ENCODE results near the gene C4orf50.

Gene C4orf50

DNA sequence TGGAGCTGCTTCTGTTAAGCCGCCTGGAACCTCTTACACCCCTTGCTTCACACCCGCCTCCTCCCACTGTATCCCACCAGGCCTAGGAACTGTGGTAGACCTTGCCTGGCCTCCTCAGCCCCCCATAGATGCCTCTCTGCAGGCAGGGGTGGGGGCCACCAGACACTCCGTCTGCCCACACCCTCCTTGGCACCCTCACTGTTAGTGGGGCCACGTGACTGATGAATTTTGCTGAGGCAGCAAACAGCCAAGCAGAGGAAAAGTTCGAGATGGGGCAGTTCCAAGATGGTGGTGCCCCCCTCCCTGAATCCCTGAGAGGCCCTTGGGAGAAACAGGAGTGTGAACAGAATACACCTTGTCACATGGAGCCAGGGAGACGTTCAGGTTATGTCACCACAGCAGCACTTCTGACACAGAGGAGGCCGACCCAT, 41.2 kb upstream of the C4orf50 start:
- CTCF ChIA-PET: no interaction called here
- H3K27ac ChIP-seq: no peak overlapping the region
- DNase-seq (ENCODE audit: low spot score): no peak
- POLR2A ChIA-PET (ENCODE audit: low non-redundant PET): no interaction called here
- TF ChIP-seq, protein P1, sequence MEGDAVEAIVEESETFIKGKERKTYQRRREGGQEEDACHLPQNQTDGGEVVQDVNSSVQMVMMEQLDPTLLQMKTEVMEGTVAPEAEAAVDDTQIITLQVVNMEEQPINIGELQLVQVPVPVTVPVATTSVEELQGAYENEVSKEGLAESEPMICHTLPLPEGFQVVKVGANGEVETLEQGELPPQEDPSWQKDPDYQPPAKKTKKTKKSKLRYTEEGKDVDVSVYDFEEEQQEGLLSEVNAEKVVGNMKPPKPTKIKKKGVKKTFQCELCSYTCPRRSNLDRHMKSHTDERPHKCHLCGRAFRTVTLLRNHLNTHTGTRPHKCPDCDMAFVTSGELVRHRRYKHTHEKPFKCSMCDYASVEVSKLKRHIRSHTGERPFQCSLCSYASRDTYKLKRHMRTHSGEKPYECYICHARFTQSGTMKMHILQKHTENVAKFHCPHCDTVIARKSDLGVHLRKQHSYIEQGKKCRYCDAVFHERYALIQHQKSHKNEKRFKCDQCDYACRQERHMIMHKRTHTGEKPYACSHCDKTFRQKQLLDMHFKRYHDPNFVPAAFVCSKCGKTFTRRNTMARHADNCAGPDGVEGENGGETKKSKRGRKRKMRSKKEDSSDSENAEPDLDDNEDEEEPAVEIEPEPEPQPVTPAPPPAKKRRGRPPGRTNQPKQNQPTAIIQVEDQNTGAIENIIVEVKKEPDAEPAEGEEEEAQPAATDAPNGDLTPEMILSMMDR (conservative IDR thresholded peaks at IDR 0.05; ENCODE audit: low read depth): no peak

DNA sequence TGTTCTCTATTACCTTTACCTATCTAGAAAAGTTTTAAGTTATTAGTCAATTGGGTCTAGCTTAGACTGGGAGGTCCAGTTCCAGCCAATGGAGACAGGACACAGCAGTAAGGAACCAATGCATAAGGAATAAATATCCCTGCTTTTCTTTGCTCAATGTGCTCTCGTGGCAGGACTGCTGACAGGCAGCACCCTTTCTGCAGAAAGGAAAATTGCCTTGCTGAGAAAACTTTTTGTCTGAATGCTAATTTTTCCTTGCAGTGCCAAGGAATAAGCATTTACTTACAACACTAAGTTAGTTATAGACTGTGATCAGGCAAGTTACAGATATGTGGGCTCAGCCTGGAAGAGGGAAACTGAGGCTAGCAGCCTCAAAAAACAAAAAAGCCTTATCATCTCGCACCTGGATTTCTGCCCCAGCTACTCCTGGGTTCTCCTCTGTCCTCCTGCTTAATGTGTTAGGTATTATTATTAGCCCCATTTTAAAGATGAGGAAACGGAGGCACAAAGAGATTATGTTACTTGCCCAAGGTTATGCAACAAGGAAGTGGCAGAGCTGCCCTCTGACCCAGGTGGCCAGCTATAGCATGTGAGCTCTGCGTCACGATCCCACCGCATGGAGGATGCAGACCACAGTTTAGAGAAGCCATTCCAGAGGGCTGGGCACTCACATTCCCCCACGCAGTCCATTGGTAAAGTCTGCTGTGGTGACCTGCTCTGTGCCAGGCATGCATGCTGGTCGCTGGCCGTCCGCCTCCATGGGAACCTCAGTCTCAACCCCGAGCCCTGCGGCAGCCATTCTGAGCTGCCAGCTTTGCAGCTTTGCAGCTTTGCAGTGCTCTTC, 40.5 kb upstream of the C4orf50 start:
- no peak overlapping the region for H3K27ac ChIP-seq
- DNase-seq (ENCODE audit: low spot score): no peak
- TF ChIP-seq, protein P1 (conservative IDR thresholded peaks at IDR 0.05; ENCODE audit: low read depth): no peak
- CTCF ChIA-PET: no interaction called here
- POLR2A ChIA-PET (ENCODE audit: low non-redundant PET): no interaction called here

DNA sequence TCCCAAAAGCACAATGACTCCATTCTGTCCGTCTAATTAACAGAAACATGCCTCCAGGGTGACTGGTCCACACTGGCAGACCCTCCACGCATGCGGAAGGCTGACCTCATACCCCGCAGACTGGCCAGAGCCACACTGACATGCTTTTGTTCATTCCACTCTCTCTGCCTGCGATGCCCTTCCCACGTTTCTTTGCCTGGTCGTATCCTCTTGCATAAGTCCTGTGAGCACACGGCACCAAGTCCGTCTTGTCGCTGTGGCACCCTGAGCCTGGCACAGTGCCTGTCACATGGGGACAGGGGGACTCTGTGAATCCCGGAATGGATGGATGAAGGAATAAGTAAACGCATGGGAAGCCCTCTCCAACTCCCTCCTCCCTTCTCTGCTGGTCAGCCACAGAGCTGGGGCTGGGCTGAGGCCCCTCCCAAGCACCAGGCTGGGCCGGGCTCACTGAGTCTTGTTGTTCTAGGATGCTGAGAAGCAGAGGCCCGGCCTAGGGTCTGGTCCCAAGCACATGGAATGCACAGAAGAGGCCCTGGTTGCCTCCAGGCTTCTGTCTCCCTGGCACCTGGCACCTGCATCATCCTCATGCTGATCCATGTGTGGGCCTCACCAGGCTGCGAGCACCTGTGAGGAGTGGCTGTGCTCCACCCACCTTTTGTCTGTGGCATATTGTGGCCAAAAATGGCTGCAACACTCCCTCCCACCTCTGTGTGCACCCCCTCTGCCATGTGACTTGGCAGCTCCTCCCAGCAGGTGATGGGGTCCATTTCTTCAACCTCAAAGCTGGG, 38.9 kb upstream of the C4orf50 start:
- TF ChIP-seq, protein P1 (conservative IDR thresholded peaks at IDR 0.05; ENCODE audit: low read depth): no peak
- POLR2A ChIA-PET (ENCODE audit: low non-redundant PET): no interaction called here
- CTCF ChIA-PET: no interaction called here
- DNase-seq (ENCODE audit: low spot score): no peak
- H3K27ac ChIP-seq: no peak overlapping the region

DNA sequence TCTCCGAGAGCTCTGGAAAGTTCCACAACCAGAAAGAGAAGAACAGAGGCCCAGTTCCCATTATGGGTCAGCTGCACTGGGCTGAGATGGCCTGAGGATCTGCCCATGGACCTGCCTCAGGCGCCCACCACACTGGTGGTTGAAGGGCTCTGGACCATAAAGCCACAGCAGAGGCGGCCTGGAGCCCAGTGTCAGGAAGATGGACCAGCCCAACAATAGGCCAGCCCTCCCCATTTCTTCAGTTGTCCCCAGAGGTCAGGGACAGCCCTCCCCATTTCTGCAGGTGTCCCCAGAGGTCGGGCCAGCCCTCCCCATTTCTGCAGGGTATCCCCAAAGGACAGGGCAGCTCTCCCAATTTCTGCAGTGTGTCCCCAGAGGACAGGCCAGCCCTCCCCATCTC, 37.2 kb upstream of the C4orf50 start:
- TF ChIP-seq, protein P1 (conservative IDR thresholded peaks at IDR 0.05; ENCODE audit: low read depth): no peak
- ChIA-PET POLR2A (ENCODE audit: low non-redundant PET) (no interaction called here), CTCF (no interaction called here)
- no peak overlapping the region for H3K27ac ChIP-seq
- no peak for DNase-seq (ENCODE audit: low spot score)

DNA sequence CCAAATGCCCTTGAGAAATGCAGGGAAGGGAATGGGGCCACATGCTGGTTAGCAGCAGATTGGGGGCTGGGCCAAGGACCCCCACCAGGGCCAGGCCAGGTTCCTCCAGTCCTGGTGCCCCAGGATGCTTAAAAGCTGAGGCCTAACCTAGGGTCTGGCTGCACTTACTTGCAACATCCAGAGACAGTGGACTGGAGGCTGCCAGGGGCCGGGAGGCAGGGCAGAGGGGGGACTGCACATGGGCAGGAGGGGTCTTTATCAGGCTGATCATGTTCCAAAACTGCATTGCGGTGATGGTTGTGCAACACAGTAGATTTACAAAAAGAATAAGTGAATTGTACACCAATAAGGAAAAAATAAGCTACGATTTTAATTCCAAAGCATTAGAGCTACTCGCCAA, 36.8 kb upstream of the C4orf50 start:
- no peak overlapping the region for H3K27ac ChIP-seq
- POLR2A ChIA-PET (ENCODE audit: low non-redundant PET): no interaction called here
- CTCF ChIA-PET: no interaction called here
- no peak for DNase-seq (ENCODE audit: low spot score)
- TF ChIP-seq, protein P1 (conservative IDR thresholded peaks at IDR 0.05; ENCODE audit: low read depth): no peak

DNA sequence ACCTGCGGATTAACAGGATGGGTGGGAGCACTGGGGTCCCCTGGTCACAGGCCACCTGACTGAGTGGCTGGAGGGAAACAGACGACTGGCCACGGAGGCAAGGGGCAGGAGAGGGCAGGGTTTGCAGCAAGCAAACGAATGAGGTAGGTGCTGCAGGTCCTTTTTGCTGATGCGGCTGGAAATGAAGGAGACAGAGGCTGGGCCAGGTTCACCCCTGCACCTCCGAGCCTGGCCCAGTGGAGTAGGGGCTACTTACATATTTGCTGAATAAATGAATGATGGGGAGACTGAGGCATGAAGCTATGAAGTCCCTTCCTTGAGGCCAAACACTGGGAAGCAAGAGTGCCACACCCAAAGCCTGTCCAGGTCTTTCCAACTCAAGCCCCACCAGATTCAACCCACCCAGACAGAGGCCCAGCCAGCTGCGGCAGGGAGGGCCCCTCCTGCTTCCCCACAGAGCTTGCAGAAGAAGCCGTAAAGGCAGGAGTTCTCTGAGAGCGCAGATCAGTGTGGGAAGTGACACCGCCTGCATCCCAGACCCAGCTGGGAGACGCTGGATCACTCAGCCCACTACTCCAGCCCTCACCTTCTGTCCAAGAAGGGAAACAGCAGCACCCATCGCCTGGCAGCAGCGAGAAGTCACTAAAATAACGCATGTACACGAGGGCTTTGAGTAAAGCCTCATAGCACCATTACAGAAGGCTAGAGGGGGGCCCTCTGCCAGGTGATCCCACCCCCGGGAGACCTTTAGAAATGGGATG, 36.1 kb upstream of the C4orf50 start:
- no peak for DNase-seq (ENCODE audit: low spot score)
- ChIA-PET CTCF (no interaction called here), POLR2A (ENCODE audit: low non-redundant PET) (no interaction called here)

More for the DNA sequence above, 36.1 kb upstream of the C4orf50 start:
- no peak overlapping the region for H3K27ac ChIP-seq
- TF ChIP-seq, protein P1 (conservative IDR thresholded peaks at IDR 0.05; ENCODE audit: low read depth): no peak
